GM12864 (cell line): ENCODE measurements around the gene WDR62.

ENCODE experiments used
- DNase-seq: peaks from one replicate; pipeline ENCODE4 v3.0.0-alpha.2; 2011; ENCODE audit warnings: low read depth
- H3K4me3 ChIP-seq: 2 replicates; pipeline ENCODE4 v1.5.1; 2011; ENCODE audit warnings: mild to moderate bottlenecking, low read depth, low read length, control low read depth
- TF ChIP-seq, protein P1 (sequence below): IDR thresholded peaks from 2 replicates; pipeline ENCODE4 v1.5.1; 2011; ENCODE audit warnings: low read depth, mild to moderate bottlenecking, moderate library complexity, low read length, control low read depth, inconsistent platforms; ENCODE audit errors: missing control alignments

Gene WDR62

GRCh38 chr19:36082916-36083315, 28.2 kb downstream of the WDR62 start:
- TF ChIP-seq, protein P1, sequence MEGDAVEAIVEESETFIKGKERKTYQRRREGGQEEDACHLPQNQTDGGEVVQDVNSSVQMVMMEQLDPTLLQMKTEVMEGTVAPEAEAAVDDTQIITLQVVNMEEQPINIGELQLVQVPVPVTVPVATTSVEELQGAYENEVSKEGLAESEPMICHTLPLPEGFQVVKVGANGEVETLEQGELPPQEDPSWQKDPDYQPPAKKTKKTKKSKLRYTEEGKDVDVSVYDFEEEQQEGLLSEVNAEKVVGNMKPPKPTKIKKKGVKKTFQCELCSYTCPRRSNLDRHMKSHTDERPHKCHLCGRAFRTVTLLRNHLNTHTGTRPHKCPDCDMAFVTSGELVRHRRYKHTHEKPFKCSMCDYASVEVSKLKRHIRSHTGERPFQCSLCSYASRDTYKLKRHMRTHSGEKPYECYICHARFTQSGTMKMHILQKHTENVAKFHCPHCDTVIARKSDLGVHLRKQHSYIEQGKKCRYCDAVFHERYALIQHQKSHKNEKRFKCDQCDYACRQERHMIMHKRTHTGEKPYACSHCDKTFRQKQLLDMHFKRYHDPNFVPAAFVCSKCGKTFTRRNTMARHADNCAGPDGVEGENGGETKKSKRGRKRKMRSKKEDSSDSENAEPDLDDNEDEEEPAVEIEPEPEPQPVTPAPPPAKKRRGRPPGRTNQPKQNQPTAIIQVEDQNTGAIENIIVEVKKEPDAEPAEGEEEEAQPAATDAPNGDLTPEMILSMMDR, result no peak
- no peak for DNase-seq
- H3K4me3 ChIP-seq, result no peak overlapping the region

- TF ChIP-seq, protein P1, result no peak
- no peak overlapping the region for H3K4me3 ChIP-seq
- DNase-seq, result no peak
These were observed 29.7 kb downstream of the WDR62 start for GRCh38 chr19:36084231-36085009.

GRCh38 chr19:36086326-36086725, 31.6 kb downstream of the WDR62 start:
- TF ChIP-seq, protein P1, result no peak
- no peak overlapping the region for H3K4me3 ChIP-seq
- no peak for DNase-seq

- DNase-seq, result no peak
- no peak overlapping the region for H3K4me3 ChIP-seq
- TF ChIP-seq, protein P1, result no peak
These were observed 35.1 kb downstream of the WDR62 start for GRCh38 chr19:36089847-36090246.

DNA sequence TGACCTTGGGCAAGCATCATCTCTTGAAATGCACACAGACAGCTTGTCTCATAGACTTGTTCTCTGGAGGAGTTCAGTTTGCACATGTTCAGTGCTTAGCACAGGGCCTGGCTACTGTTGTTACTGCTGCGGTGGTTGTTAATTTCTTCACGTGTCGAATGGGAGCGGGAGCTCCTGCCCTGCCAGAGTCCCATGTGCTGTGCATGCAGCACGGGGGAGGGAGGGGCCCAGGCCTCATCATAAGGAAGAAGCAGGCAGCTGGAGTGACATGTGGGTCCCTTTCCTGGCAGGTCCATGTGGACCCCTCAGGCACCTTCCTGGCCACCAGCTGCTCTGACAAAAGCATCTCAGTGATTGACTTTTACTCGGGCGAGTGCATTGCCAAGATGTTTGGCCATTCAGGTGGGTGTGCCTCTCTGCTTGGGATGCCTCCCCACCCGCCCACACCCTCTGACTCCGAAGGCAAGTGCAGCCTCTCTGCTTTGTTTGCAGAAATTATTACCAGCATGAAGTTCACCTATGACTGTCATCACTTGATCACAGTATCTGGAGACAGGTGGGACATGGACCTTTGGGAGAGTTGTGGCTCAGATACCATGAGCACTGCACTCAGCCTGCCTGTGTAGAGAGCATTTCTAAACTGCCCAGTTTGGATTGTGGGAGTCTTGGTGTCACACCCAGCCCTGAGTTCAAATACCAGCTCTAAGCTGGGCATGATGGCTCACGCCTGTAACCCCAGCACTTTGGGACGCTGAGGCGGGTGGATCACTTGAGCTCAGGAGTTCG, 36.4 kb downstream of the WDR62 start:
- H3K4me3 ChIP-seq, result no peak overlapping the region
- DNase-seq, result no peak
- TF ChIP-seq, protein P1, result no peak

DNA sequence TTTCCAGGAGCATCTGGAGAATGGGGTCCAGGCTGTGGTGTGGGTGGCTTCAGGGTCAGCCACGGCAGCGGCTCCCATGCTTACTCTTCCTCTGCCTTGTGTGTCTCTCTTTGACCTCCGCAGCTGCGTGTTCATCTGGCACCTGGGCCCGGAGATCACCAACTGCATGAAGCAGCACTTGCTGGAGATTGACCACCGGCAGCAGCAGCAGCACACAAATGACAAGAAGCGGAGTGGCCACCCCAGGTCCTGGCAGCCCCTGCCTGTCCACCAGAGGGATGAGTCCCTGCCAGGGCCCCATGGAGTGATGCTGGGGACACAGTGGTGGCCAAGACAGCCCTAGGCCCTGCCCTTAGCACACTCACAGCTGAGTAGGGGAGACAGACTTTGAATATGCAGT, 37.9 kb downstream of the WDR62 start:
- no peak for DNase-seq
- TF ChIP-seq, protein P1, result no peak
- no peak overlapping the region for H3K4me3 ChIP-seq
